SK-N-SH (cell line): ENCODE data around the gene NOL4L.

ENCODE experiments used
- CTCF ChIP-seq: fragments of 200-600 bp; sonication (generic); IDR thresholded peaks from 2 replicates; pipeline ENCODE4 v1.6.1; 2017; ENCODE audit warnings: antibody characterized with exemption, mild to moderate bottlenecking, moderate library complexity
- REST ChIP-seq: IDR thresholded peaks from 2 replicates; pipeline ENCODE4 v1.6.1; 2012; ENCODE audit warnings: mild to moderate bottlenecking, low read depth, low read length, moderate library complexity

- TF ChIP-seq CTCF = peak; percentile 84
- TF ChIP-seq REST = no peak
These were observed 63.2 kb downstream of the NOL4L start for GRCh38 chr20:32521780-32522525.
